Fibroblast of the aortic adventitia (primary cell): ENCODE results near the gene HCFC1. TPM values are rescaled to one million over a fixed set of nuclear protein-coding genes. Genes with fewer than 3 reads are reported as not detected.

Experiments used
- DNase-seq: peaks from one replicate; pipeline ENCODE4 v3.0.0-alpha.2; 2010; ENCODE audit warnings: low read depth
- H3K4me3 ChIP-seq: 2 replicates; pipeline ENCODE4 v1.5.1; 2011; ENCODE audit warnings: low read depth, mild to moderate bottlenecking, control low read depth, low read length, moderate library complexity
- CTCF ChIP-seq: IDR thresholded peaks from 2 replicates; pipeline ENCODE4 v1.5.1; 2011; ENCODE audit warnings: mild to moderate bottlenecking, low read length, control low read depth, inconsistent platforms; ENCODE audit not compliant: insufficient read depth
- total RNA-seq: library from RNA; depleted of rRNA; stranded (reverse); fragments of >200 nt; gene quantifications from 2 replicates; pipeline ENCODE4 v1.2.3, GENCODE V29; 2012; ENCODE audit warnings: low replicate concordance

HCFC1 gene
- total RNA-seq, 1 donor, result 34.5 TPM

- no peak for TF ChIP-seq CTCF
- no peak overlapping the region for H3K4me3 ChIP-seq
- DNase-seq, result no peak
Observed at GRCh38 chrX:153958605-153959004, 13.0 kb downstream of the HCFC1 start.

GRCh38 chrX:153957224-153957623 is 14.4 kb downstream of the HCFC1 start:
- H3K4me3 ChIP-seq, result no peak overlapping the region
- no peak for TF ChIP-seq CTCF
- no peak for DNase-seq

GRCh38 chrX:153956044-153956907 is 15.3 kb downstream of the HCFC1 start:
- TF ChIP-seq CTCF, result no peak
- no peak for DNase-seq
- no peak overlapping the region for H3K4me3 ChIP-seq

- TF ChIP-seq CTCF, result no peak
- no peak for DNase-seq
- no peak overlapping the region for H3K4me3 ChIP-seq
Observed at GRCh38 chrX:153955228-153955732, 16.3 kb downstream of the HCFC1 start.

GRCh38 chrX:153954558-153955227 is 16.9 kb downstream of the HCFC1 start:
- DNase-seq, result no peak
- H3K4me3 ChIP-seq, result no peak overlapping the region
- no peak for TF ChIP-seq CTCF

GRCh38 chrX:153953892-153954557 is 17.6 kb downstream of the HCFC1 start:
- H3K4me3 ChIP-seq, result no peak overlapping the region
- no peak for TF ChIP-seq CTCF
- no peak for DNase-seq
